NCI-H128 (cell line): Measurements from ENCODE around the gene PARP4.
"Not testable (repeated sequence)": the region's sequence is repeated elsewhere in the genome, so short reads cannot be mapped to it uniquely, and the experiment has no call there.

Experiments
- DNase-seq: peaks from one replicate; lab custom pipeline; 2025; ENCODE audit not compliant: unreplicated experiment; lab: John Stamatoyannopoulos, UW

PARP4 gene

GRCh38 chr13:24506283-24506682 is 6.3 kb downstream of the PARP4 start:
- DNase-seq = not testable (repeated sequence)

- no peak for DNase-seq
Observed at GRCh38 chr13:24505756-24506155, 6.8 kb downstream of the PARP4 start.

GRCh38 chr13:24505256-24505655 is 7.3 kb downstream of the PARP4 start:
- DNase-seq = no peak

GRCh38 chr13:24503379-24503696 is 9.2 kb downstream of the PARP4 start:
- DNase-seq = no peak

- no peak for DNase-seq
Observed at GRCh38 chr13:24502533-24503378, 9.8 kb downstream of the PARP4 start.

GRCh38 chr13:24500977-24501376 is 11.6 kb downstream of the PARP4 start:
- DNase-seq = no peak

GRCh38 chr13:24497742-24498141 is 14.8 kb downstream of the PARP4 start:
- no peak for DNase-seq

- not testable (repeated sequence) for DNase-seq
Observed at GRCh38 chr13:24496295-24496694, 16.3 kb downstream of the PARP4 start.

- DNase-seq = no peak
Observed at GRCh38 chr13:24495151-24495729, 17.3 kb downstream of the PARP4 start.

GRCh38 chr13:24493356-24493755 is 19.2 kb downstream of the PARP4 start:
- DNase-seq = no peak

GRCh38 chr13:24491845-24492244 is 20.7 kb downstream of the PARP4 start:
- no peak for DNase-seq

GRCh38 chr13:24489721-24490120 is 22.9 kb downstream of the PARP4 start:
- DNase-seq = no peak

- DNase-seq = not testable (repeated sequence)
Observed at GRCh38 chr13:24488092-24488491, 24.5 kb downstream of the PARP4 start.

GRCh38 chr13:24486017-24486657 is 26.4 kb downstream of the PARP4 start:
- not testable (repeated sequence) for DNase-seq

- no peak for DNase-seq
Observed at GRCh38 chr13:24473686-24474085, 38.9 kb downstream of the PARP4 start.

GRCh38 chr13:24472129-24472528 is 40.4 kb downstream of the PARP4 start:
- DNase-seq = not testable (repeated sequence)

- no peak for DNase-seq
Observed at GRCh38 chr13:24463078-24463477, 49.5 kb downstream of the PARP4 start.

- no peak for DNase-seq
Observed at GRCh38 chr13:24460256-24460655, 52.3 kb downstream of the PARP4 start.

GRCh38 chr13:24459726-24460125 is 52.9 kb downstream of the PARP4 start:
- no peak for DNase-seq

GRCh38 chr13:24459234-24459633 is 53.3 kb downstream of the PARP4 start:
- no peak for DNase-seq

- DNase-seq = no peak
Observed at GRCh38 chr13:24458736-24459135, 53.8 kb downstream of the PARP4 start.

GRCh38 chr13:24456396-24456795 is 56.2 kb downstream of the PARP4 start:
- DNase-seq = no peak
